Memory B cell (primary cell): ENCODE measurements around the gene LLGL2.

Experiments used
- ATAC-seq: fragments of 150-1000 bp; cut with Tn5 transposase; 2 replicates; pipeline ENCODE4 v1.10.0; 2021; ENCODE audit warnings: low read depth, mild to moderate bottlenecking, moderate library complexity
- DNase-seq, 2 donors: peaks; one replicate each; pipeline ENCODE4 v3.0.0; 2022; ENCODE audit warnings: low spot score in 2 of 2
- H3K27ac Mint-ChIP-seq: one replicate; pipeline ENCODE4 v1.8.0; 2022; ENCODE audit warnings: mild to moderate bottlenecking, moderate library complexity, mixed read lengths
- H3K27me3 Mint-ChIP-seq: one replicate; pipeline ENCODE4 v1.8.0; 2022; ENCODE audit warnings: mixed read lengths
- H3K36me3 Mint-ChIP-seq: one replicate; pipeline ENCODE4 v1.8.0; 2022; ENCODE audit warnings: mild to moderate bottlenecking, mixed read lengths
- H3K4me1 Mint-ChIP-seq: one replicate; pipeline ENCODE4 v1.8.0; 2022; ENCODE audit warnings: mixed read lengths
- H3K4me3 Mint-ChIP-seq: one replicate; pipeline ENCODE4 v1.8.0; 2022; ENCODE audit warnings: mild to moderate bottlenecking, moderate library complexity, mixed read lengths
- H3K9me3 Mint-ChIP-seq: one replicate; pipeline ENCODE4 v1.8.0; 2022; ENCODE audit warnings: mixed read lengths

The LLGL2 gene

DNA sequence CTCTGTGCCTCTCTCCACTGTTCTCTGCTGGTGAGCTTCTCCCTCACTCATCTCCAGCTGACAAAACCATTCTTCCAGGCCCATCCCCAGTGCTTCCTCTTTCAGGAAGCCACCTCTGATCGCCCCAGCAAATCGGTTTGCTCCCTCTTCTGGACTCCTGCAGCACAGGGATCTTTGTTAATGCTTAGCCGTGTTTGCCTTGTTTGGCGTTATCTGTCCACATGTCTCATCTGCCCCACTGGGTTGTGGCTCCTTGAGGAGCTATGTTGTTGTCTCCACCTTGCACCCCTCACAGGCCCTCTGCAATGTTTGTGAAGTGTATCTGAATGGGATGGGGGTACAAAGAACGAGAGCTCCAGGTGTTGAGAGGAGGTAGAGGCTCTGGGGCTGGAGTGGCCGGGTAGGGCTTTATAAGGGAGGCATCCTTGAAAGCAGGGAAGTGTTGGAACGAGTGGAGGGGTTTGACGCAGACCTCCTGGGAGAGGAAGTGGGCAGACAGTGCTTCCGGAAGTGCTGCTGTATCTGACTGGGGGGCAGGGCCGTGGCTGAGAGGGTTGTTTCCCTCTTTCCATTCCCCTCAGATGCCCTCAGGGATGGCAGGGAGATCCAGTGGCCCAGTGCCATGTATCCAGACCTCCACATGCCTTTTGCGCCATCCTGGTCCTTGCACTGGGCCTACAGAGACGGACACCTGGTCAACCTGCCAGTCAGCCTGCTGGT lies 38.0 kb upstream of the LLGL2 start:
- DNase-seq (peak in 1 of 2 donors; percentile 18), ATAC-seq (peak; percentile 92)
- no peaks in the 10 kb centered on the region for H3K9me3 Mint-ChIP-seq
- peaks cover 17% of the 10 kb centered on the region for H3K4me1 Mint-ChIP-seq
- peak overlapping the region; percentile 76 for H3K27ac Mint-ChIP-seq
- no peaks in the 10 kb centered on the region for H3K27me3 Mint-ChIP-seq
- H3K4me3 Mint-ChIP-seq: peak overlapping the region; percentile 69
- H3K36me3 Mint-ChIP-seq: peaks cover 8% of the 10 kb centered on the region

DNA sequence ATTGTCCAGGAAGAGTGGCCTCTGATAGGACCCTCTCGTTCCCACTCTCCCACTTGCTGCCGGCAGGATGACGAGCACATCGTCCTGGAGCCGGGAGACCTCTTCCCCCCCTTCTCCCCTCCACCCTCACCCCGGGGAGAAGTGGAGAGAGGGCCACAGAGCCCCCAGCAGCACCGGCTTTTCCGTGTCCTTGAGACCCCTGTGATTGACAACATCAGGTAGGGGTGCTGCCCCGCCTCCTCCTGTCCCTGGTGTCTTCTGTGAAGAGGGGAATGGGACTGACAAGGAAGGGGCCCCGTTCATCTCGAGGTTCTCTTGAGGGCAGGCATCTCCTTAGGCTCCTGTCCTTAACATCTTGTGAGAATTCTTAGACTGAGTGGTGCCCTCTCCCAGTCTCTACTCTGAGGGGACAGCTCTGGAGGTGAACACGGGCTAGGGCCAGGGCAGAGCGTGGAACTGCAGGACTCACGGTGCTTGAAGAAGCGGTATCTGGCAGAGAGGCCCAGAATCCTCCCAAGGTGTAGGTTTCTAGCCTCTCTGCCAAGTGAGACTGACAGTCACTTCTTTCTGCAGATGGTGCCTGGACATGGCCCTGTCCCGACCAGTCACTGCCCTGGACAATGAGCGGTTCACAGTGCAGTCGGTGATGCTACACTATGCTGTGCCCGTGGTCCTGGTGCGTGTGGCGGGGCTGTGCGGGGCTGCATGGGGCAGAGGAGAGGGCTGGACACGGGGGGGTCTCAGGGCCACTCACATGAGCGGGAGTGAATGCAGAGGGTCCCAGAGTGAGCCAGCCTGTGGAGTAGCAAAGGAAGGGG lies 36.6 kb upstream of the LLGL2 start:
- no peak overlapping the region for H3K27ac Mint-ChIP-seq
- no peaks in the 10 kb centered on the region for H3K27me3 Mint-ChIP-seq
- H3K36me3 Mint-ChIP-seq: peaks cover 12% of the 10 kb centered on the region
- ATAC-seq (no peak), DNase-seq (no peak)
- H3K4me1 Mint-ChIP-seq: peaks cover 17% of the 10 kb centered on the region
- H3K4me3 Mint-ChIP-seq: no peak overlapping the region
- no peaks in the 10 kb centered on the region for H3K9me3 Mint-ChIP-seq

DNA sequence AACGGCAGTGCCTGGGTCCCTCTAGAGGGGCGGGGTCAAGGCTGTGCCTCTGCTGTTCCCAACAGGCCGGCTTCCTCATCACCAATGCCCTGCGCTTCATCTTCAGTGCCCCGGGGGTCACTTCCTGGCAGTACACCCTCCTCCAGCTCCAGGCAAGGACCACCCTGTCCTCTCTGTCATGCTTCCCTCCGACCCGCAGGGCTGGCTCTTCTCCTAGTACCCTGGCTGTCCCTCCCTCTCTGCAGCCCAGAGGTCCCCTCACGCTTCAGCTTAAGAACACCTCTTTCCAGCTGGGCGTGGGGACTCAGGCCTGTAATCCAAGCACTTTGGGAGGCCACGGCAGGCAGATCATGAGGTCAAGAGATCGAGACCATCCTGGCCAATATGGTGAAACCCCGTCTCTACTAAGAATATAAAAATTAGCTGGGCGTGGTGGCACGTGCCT lies 36.0 kb upstream of the LLGL2 start:
- H3K4me3 Mint-ChIP-seq: no peak overlapping the region
- no peak for DNase-seq
- H3K27me3 Mint-ChIP-seq: no peaks in the 10 kb centered on the region
- H3K36me3 Mint-ChIP-seq: peaks cover 14% of the 10 kb centered on the region
- peaks cover 17% of the 10 kb centered on the region for H3K4me1 Mint-ChIP-seq
- H3K9me3 Mint-ChIP-seq: no peaks in the 10 kb centered on the region
- H3K27ac Mint-ChIP-seq: no peak overlapping the region
- ATAC-seq: no peak

DNA sequence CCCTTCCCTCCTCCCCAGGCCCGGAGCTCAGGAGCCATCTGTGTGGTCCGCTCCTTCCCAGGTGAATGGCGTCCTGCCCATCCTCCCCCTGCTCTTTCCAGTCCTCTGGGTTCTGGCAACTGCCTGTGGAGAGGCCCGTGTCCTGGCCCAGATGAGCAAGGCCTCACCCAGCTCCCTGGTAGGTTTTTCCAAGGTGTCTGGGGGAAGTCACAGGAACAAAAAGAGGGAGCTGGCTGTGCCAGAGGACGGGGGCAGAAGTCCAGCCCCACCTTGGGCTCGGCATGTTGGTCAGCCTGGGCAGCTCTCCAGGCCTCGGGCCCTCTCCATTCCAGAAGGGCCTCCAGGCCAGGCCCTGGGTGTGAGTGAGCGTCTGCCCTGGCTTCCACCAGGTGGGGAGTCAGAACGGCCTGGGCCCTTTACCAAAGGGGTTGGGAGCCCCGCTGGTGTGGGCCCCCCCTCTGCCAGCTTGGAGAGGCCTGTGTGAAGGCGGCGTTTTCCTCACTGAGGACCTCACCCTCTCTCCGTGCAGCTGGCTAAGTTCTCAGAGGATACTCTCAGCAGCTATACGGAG lies 35.2 kb upstream of the LLGL2 start:
- DNase-seq (no peak), ATAC-seq (no peak)
- no peak overlapping the region for H3K27ac Mint-ChIP-seq
- H3K36me3 Mint-ChIP-seq: peaks cover 12% of the 10 kb centered on the region
- no peak overlapping the region for H3K4me3 Mint-ChIP-seq
- no peaks in the 10 kb centered on the region for H3K9me3 Mint-ChIP-seq
- H3K27me3 Mint-ChIP-seq: no peaks in the 10 kb centered on the region
- peaks cover 17% of the 10 kb centered on the region for H3K4me1 Mint-ChIP-seq

DNA sequence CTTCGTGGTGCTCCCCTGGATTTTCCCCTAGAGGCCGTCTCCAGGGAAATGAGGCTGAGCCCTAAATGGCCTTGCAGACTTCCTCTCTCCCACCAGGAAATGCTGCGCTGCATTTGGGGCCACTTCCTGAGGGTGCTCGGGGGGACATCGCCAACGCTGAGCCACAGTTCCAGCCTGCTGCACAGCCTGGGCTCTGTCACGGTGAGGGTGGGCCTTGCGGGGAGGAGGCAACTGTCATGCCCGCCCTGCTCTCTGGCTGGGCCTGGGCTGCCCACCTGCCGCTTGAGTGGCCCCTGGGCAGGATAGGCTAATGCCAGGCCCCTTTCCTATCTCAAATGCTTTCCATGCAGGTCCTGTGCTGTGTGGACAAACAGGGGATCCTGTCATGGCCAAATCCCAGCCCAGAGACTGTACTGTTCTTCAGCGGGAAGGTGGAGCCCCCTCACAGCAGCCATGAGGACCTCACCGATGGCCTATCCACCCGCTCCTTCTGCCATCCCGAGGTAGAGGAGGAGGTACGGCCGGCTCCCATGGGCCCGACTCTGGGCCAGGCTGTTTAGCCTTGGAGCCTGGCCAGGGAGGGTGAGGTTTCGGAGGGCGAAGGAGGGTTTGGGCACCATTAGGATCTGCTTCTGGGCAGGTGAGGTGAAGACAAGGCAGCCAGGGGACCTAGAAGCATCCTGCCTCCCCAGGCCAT lies 34.4 kb upstream of the LLGL2 start:
- Mint-ChIP-seq H3K4me1 (peaks cover 16% of the 10 kb centered on the region), H3K36me3 (peaks cover 12% of the 10 kb centered on the region), H3K4me3 (no peak overlapping the region), H3K27me3 (no peaks in the 10 kb centered on the region), H3K9me3 (no peaks in the 10 kb centered on the region), H3K27ac (no peak overlapping the region)
- ATAC-seq (no peak), DNase-seq (no peak)

DNA sequence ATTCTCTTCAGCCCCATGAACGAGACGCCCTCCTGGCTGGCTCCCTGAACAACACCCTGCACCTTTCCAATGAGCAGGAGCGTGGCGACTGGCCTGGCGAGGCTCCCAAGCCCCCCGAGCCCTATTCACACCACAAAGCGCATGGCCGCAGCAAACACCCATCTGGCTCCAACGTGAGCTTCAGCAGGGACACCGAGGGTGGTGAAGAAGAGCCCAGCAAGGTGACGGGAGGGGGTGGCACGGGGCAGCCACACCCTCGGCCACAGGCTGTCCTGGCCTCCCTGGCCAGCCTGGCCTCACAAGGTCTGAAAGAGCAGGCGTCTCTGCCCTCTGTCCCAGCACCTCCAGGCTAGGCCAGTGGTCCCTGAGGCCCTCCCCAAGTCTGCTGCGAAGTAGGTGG lies 33.8 kb upstream of the LLGL2 start:
- Mint-ChIP-seq H3K4me3 (no peak overlapping the region), H3K9me3 (no peaks in the 10 kb centered on the region), H3K27ac (no peak overlapping the region), H3K36me3 (peaks cover 11% of the 10 kb centered on the region), H3K27me3 (no peaks in the 10 kb centered on the region), H3K4me1 (peaks cover 12% of the 10 kb centered on the region)
- no peak for ATAC-seq
- DNase-seq: no peak

DNA sequence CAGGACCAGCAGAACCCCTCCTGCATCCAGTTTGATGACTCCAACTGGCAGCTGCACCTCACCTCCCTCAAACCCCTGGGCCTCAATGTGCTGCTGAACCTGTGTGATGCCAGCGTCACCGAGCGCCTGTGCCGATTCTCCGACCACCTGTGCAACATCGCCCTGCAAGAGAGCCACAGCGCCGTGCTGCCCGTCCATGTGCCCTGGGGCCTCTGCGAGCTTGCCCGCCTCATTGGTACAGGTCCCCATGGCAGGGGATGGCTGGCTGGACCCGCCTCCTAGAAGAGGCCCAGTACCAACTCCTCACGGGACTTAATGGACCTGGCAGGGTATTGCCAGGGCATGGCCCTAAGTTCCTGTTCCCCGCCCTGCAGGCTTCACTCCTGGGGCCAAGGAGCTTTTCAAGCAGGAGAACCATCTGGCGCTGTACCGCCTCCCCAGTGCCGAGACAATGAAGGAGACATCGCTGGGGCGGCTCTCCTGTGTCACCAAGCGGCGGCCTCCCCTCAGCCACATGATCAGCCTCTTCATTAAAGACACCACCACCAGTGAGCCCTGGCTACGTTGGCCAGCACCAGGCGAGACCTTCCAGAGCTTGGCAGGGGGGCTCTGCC lies 32.8 kb upstream of the LLGL2 start:
- no peak for ATAC-seq
- no peak overlapping the region for H3K27ac Mint-ChIP-seq
- no peak for DNase-seq
- no peak overlapping the region for H3K4me3 Mint-ChIP-seq
- peaks cover 15% of the 10 kb centered on the region for H3K36me3 Mint-ChIP-seq
- no peaks in the 10 kb centered on the region for H3K27me3 Mint-ChIP-seq
- H3K4me1 Mint-ChIP-seq: peaks cover 2% of the 10 kb centered on the region
- H3K9me3 Mint-ChIP-seq: no peaks in the 10 kb centered on the region

DNA sequence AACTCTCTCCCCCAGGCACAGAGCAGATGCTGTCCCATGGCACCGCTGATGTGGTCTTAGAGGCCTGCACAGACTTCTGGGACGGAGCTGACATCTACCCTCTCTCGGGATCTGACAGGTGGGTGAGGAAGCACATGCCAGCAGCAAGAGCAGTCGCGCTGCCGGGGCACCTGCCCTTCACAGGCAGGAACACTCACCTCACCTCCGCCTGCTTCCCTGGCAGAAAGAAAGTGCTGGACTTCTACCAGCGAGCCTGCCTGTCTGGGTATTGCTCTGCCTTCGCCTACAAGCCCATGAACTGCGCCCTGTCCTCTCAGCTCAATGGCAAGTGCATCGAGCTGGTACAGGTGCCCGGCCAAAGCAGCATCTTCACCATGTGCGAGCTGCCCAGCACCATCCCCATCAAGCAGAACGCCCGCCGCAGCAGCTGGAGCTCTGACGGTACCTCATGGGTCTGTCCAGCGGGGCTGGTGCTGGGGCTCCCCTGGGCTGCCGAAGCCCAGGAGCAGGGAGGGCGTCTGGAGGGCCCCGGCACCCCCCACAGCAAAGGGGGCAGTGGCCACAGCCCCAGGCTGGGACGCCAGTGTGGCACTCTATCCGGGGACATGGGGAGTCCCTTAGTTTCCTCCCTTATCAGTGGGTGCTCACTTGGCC lies 31.9 kb upstream of the LLGL2 start:
- H3K9me3 Mint-ChIP-seq: no peaks in the 10 kb centered on the region
- H3K27ac Mint-ChIP-seq: no peak overlapping the region
- ATAC-seq (no peak), DNase-seq (no peak)
- no peaks in the 10 kb centered on the region for H3K27me3 Mint-ChIP-seq
- H3K36me3 Mint-ChIP-seq: peaks cover 15% of the 10 kb centered on the region
- H3K4me3 Mint-ChIP-seq: no peak overlapping the region
- H3K4me1 Mint-ChIP-seq: no peaks in the 10 kb centered on the region

DNA sequence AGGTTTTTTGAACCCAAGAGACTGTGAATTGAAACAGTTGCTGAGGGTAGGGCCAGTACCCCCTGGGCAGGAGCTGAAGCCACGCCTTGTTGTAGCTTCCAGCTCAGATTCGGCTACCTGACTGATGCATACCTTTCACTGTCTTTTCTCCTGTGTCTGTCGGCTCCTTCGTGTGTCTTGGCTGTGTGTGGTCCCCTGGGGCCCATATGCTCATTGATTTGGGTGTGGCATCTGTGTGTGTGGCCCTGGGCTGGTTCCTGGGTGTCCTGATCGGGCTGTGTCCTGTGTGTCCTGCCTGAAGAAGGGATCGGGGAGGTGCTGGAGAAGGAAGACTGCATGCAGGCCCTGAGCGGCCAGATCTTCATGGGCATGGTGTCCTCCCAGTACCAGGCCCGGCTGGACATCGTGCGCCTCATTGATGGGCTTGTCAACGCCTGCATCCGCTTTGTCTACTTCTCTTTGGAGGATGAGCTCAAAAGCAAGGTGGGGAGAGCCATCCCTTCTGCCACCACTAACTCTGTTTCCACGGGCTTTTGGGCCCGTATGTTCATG lies 31.1 kb upstream of the LLGL2 start:
- H3K27ac Mint-ChIP-seq: no peak overlapping the region
- ATAC-seq: no peak

DNA sequence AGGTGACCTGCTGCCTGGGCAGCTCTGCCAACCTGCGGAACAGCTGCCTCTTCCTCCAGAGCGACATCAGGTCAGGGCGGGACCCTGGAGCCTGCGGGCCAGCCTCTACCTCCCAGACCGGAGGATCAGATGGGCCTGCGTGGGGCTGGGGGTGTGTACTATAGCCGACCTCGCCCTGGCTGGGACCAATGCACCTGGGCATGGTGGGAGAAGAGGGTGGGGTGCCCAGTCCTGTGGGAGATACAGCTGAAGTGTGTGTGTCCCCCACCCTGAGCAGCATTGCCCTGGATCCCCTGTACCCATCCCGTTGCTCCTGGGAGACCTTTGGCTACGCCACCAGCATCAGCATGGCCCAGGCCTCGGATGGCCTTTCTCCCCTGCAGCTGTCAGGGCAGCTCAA lies 29.5 kb upstream of the LLGL2 start:
- Mint-ChIP-seq H3K36me3 (peaks cover 17% of the 10 kb centered on the region), H3K4me1 (no peaks in the 10 kb centered on the region), H3K27me3 (no peaks in the 10 kb centered on the region), H3K4me3 (no peak overlapping the region), H3K9me3 (no peaks in the 10 kb centered on the region), H3K27ac (no peak overlapping the region)
- ATAC-seq (no peak), DNase-seq (no peak)

More for the DNA sequence above, 31.1 kb upstream of the LLGL2 start:
- Mint-ChIP-seq H3K9me3 (no peaks in the 10 kb centered on the region), H3K4me1 (no peaks in the 10 kb centered on the region), H3K27me3 (no peaks in the 10 kb centered on the region), H3K36me3 (peaks cover 15% of the 10 kb centered on the region), H3K4me3 (no peak overlapping the region)
- no peak for DNase-seq

DNA sequence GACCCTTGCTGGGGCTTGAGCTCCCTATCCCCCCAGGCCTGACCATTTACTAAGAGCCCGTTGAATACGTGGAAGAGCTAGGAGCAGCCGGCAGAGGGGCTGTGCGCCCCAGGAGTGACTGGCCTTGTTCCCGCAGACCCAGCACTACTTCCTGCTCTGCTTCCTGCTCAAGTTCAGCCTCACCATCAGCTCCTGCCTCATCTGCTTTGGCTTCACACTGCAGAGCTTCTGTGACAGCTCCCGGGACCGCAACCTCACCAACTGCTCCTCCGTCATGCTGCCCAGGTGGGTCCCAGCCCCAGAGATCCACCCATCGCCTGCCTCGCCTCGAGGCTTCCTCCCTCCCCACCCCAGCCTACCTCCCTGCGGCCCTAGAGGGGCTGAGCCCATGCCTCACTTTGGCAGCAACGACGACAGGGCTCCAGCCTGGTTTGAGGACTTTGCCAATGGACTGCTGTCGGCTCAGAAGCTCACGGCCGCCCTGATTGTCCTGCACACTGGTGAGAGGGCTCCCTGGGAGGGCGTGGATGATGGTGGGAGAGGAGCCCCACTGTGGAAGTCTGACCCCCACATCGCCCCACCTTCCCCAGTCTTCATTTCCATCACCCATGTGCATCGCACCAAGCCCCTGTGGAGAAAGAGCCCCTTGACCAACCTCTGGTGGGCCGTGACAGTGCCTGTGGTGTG lies 27.3 kb upstream of the LLGL2 start:
- no peaks in the 10 kb centered on the region for H3K4me1 Mint-ChIP-seq
- no peaks in the 10 kb centered on the region for H3K9me3 Mint-ChIP-seq
- no peak for ATAC-seq
- H3K27me3 Mint-ChIP-seq: no peaks in the 10 kb centered on the region
- H3K4me3 Mint-ChIP-seq: no peak overlapping the region
- H3K27ac Mint-ChIP-seq: no peak overlapping the region
- no peak for DNase-seq
- H3K36me3 Mint-ChIP-seq: peaks cover 10% of the 10 kb centered on the region

DNA sequence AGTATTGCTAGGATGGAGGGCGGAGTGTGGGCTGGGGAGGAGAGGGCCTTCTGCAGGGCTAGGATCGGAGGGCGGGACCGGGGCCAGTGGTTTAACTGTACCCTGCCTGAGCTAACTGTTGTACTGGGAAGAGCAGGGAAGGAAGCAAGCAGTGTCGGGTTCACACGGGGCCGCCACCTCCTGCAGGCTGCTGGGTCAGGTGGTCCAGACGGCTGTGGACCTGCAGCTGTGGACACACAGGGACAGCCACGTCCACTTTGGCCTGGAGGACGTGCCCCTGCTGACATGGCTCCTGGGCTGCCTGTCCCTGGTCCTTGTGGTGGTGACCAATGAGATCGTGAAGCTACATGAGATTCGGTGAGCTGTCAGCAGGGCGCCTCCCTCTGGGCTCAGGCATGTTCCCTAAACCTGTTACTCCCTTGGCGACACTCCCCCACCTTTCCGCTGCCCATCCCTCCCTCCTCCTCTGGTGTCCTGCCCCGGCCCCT lies 26.7 kb upstream of the LLGL2 start:
- Mint-ChIP-seq H3K4me1 (no peaks in the 10 kb centered on the region), H3K4me3 (no peak overlapping the region), H3K27ac (no peak overlapping the region), H3K9me3 (no peaks in the 10 kb centered on the region), H3K36me3 (peaks cover 10% of the 10 kb centered on the region), H3K27me3 (no peaks in the 10 kb centered on the region)
- DNase-seq: no peak
- ATAC-seq: no peak
